ENCODE results near the gene CDK19.

Gene CDK19

GRCh38 chr6:110653381-110653780, 161.9 kb downstream of the CDK19 start:
- peak; percentile 5 for DNase-seq

GRCh38 chr6:110652520-110652919, 162.7 kb downstream of the CDK19 start:
- no peak for DNase-seq

GRCh38 chr6:110650755-110651154, 164.5 kb downstream of the CDK19 start:
- DNase-seq, result no peak

GRCh38 chr6:110649704-110650103, 165.6 kb downstream of the CDK19 start:
- no peak for DNase-seq

GRCh38 chr6:110646951-110647910, 168.0 kb downstream of the CDK19 start:
- DNase-seq, result no peak

GRCh38 chr6:110646419-110646698, 168.9 kb downstream of the CDK19 start:
- DNase-seq, result no peak

- no peak for DNase-seq
Measured at GRCh38 chr6:110645685-110646418, 169.4 kb downstream of the CDK19 start.

- DNase-seq, result no peak
Measured at GRCh38 chr6:110643175-110643574, 172.1 kb downstream of the CDK19 start.

GRCh38 chr6:110642711-110643110, 172.6 kb downstream of the CDK19 start:
- no peak for DNase-seq

- no peak for DNase-seq
Measured at GRCh38 chr6:110636781-110637180, 178.5 kb downstream of the CDK19 start.

GRCh38 chr6:110635096-110635495, 180.2 kb downstream of the CDK19 start:
- DNase-seq, result no peak

GRCh38 chr6:110633731-110634213, 181.5 kb downstream of the CDK19 start:
- DNase-seq, result no peak

- DNase-seq, result peak; percentile 39
Measured at GRCh38 chr6:110629153-110629552, 186.1 kb downstream of the CDK19 start.

- no peak for DNase-seq
Measured at GRCh38 chr6:110628330-110628729, 186.9 kb downstream of the CDK19 start.

GRCh38 chr6:110626442-110626841, 188.8 kb downstream of the CDK19 start:
- DNase-seq, result no peak

GRCh38 chr6:110625883-110626282, 189.4 kb downstream of the CDK19 start:
- no peak for DNase-seq

GRCh38 chr6:110622912-110623578, 192.2 kb downstream of the CDK19 start:
- DNase-seq, result no peak

- DNase-seq, result no peak
Measured at GRCh38 chr6:110621061-110621460, 194.2 kb downstream of the CDK19 start.

- DNase-seq, result no peak
Measured at GRCh38 chr6:110620065-110620464, 195.2 kb downstream of the CDK19 start.

- DNase-seq, result no peak
Measured at GRCh38 chr6:110619275-110619908, 195.9 kb downstream of the CDK19 start.

GRCh38 chr6:110618591-110619267, 196.5 kb downstream of the CDK19 start:
- DNase-seq, result no peak

- no peak for DNase-seq
Measured at GRCh38 chr6:110617057-110617456, 198.2 kb downstream of the CDK19 start.
